ENCODE results near the gene ATP6V1G1.

The ATP6V1G1 gene

GRCh38 chr9:114613087-114613486 lies 25.5 kb downstream of the ATP6V1G1 start:
- no peak for DNase-seq

GRCh38 chr9:114613919-114614318 lies 26.4 kb downstream of the ATP6V1G1 start:
- no peak for DNase-seq

- no peak for DNase-seq
Observed at GRCh38 chr9:114614373-114614772, 26.8 kb downstream of the ATP6V1G1 start.

GRCh38 chr9:114616684-114617520 lies 29.3 kb downstream of the ATP6V1G1 start:
- no peak for DNase-seq

- DNase-seq: no peak
Observed at GRCh38 chr9:114619191-114619761, 31.7 kb downstream of the ATP6V1G1 start.

GRCh38 chr9:114621561-114621960 lies 34.0 kb downstream of the ATP6V1G1 start:
- DNase-seq: no peak

GRCh38 chr9:114621975-114622609 lies 34.5 kb downstream of the ATP6V1G1 start:
- DNase-seq: no peak

GRCh38 chr9:114624677-114625076 lies 37.1 kb downstream of the ATP6V1G1 start:
- DNase-seq: no peak

- no peak for DNase-seq
Observed at GRCh38 chr9:114626415-114627020, 38.9 kb downstream of the ATP6V1G1 start.

- no peak for DNase-seq
Observed at GRCh38 chr9:114627553-114627952, 40.0 kb downstream of the ATP6V1G1 start.

GRCh38 chr9:114629563-114630090 lies 42.1 kb downstream of the ATP6V1G1 start:
- no peak for DNase-seq

- DNase-seq: no peak
Observed at GRCh38 chr9:114631166-114631565, 43.6 kb downstream of the ATP6V1G1 start.

GRCh38 chr9:114633438-114634089 lies 46.0 kb downstream of the ATP6V1G1 start:
- DNase-seq: no peak

GRCh38 chr9:114634387-114634786 lies 46.8 kb downstream of the ATP6V1G1 start:
- DNase-seq: no peak

GRCh38 chr9:114638404-114638803 lies 50.8 kb downstream of the ATP6V1G1 start:
- no peak for DNase-seq

GRCh38 chr9:114641967-114642366 lies 54.4 kb downstream of the ATP6V1G1 start:
- no peak for DNase-seq

- no peak for DNase-seq
Observed at GRCh38 chr9:114643001-114643400, 55.4 kb downstream of the ATP6V1G1 start.

- no peak for DNase-seq
Observed at GRCh38 chr9:114643896-114644295, 56.3 kb downstream of the ATP6V1G1 start.

Data from NCI-H187 treated with DMSO at 0.1 percent for 48 hours (cell line).